GM19452 (cell line): Measurements from ENCODE around the gene GRM4.
"Not testable (repeated sequence)": the region's sequence is repeated elsewhere in the genome, so short reads cannot be mapped to it uniquely, and the experiment has no call there.

Experiments used
- ATAC-seq: cut with Tn5 transposase; IDR thresholded peaks from one replicate; pipeline ENCODE4 v1.9.1; 2021; ENCODE audit not compliant: unreplicated experiment

GRM4 gene

GRCh38 chr6:34146021-34146782 is at the start of gene GRM4:
GRM4 (minus strand) TSS chr6:34146087; CDS start chr6:34133496, 12,591 bp downstream.
- ATAC-seq = no peak

DNA sequence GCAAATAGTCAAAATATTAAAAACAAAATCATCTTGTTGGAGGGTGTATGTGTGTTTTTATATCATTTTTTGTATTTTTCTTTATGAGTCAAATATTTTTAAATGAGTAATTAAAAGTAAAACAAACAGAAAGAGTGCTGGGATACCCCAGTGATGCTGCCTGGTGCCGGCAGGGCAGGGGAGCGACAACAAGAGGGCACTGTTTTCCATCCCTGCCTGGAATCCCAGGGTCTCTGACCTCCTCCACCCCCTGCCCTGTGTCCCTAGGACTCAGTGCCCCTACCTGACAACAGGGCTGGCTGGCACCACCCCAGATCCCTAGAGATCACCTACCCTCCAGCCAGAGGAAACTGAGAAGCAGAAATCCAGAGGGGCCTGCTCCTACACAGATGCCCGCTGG is 48.9 kb upstream of the GRM4 start:
- ATAC-seq = no peak

DNA sequence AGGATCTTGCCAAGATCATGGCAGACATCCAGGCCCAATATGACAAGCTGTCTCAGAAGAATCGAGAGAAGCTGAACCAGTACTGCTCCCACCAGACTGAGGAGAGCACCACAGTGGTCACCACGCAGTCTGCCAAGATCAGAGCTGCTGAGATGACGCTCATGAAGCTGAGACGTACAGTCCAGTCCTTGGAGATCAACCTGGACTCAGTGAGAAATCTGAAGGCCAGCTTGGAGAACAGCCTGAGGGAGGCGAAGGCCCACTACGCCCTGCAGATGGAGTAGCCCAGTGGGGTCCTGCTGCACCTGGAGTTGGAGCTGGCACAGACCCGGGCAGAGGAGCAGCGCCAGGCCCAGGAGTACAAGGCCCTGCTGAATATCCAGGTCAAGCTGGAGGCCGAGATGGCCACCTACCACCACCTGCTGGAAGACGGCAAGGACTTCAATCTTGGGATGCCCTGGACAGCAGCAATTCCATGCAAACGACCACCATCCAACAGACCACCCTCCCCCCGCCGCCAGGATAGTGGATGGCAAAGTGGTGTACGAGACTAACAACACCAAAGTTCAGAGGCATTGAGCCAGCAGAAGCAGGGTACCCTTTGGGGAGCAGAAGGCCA is 44.7 kb upstream of the GRM4 start:
- ATAC-seq = no peak

DNA sequence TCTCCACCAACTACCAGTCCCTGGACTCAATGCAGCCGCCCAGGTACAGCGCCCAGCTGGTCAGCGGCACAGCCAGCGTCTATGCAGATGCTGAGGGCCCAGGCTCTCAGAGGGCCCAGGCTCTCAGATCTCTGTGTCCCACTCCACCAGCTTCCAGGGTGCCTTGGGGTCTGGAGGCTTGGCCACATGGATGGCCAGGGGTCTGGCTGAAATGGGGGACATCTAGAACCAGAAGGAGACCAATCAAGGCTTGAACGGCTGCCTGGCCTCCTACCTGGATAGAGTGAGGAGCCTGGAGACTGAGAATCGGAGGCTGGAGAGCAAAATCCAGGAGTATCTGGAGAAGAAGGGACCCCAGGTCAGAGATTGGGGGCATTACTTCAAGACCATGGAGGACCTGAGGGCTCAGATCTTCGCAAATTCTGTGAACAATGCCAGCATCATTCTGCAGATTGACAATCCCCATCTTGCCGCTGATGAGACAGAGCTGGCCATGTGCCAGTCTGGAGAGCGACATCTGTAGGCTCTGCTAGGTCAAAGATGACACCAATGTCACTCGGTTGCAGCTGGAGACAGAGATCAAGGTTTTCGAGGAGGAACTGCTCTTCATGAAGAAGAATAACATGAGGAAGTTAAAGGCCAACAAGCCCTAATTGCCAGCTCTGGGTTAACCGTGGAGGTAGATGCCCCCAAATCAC is 44.1 kb upstream of the GRM4 start:
- no peak for ATAC-seq

DNA sequence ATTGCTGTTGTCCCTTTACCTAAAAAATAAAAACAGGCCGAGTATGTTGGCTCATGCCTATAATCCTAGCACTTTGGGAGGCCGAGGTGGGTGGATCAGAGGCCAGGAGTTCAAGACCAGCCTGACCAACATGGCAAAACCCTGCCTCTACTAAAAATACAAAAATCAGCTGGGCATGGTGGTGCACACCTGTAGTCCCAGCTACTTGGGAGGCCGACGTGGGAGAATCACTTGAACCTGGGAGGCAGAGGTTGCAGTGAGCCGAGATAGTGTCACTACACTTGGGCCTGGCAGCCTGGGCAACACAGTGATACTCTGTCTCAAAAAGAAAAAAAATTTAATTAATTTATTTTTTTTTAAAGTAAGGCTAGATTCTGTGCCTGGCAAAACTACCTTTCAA is 38.8 kb upstream of the GRM4 start:
- ATAC-seq = not testable (repeated sequence)

DNA sequence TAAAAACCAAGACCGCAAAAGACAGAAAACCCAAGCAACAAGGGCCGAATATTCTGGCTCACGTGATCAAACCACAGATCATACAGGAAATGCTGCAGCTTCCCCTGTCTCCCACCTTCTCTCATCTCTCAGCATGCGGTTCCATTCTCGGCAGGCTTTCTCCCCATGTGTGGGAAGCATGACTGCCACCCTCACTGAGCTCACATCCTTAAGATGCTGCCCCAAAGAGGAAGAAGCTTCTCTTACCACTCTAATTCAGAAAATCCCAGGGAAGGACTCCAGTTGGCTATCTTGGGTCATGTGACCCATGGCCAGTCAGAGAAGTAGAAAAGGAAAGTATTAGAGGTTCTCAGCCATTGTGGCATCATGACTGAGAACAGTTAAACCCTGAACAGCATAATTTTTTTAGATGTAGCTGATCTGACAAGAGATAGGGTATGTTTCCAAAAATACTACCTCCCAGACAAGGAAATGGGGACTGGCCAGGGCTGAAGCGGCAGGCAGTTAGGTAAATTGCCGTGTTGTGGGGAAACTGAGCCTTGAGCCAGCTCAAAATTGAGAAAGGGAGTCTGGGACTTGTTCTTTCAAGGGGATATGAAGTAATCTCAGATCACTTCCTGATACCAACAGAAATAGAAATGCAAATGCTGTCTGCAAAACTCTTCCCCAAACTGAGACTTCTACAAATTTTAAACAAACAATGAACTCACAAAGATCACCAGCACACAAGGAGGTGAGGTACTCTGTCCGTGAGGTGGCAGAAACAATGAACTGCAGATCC is 37.1 kb upstream of the GRM4 start:
- ATAC-seq = no peak

- ATAC-seq = no peak
Observed at GRCh38 chr6:34181908-34182307, 36.0 kb upstream of the GRM4 start.

GRCh38 chr6:34179106-34179720 is 33.3 kb upstream of the GRM4 start:
- ATAC-seq = no peak

DNA sequence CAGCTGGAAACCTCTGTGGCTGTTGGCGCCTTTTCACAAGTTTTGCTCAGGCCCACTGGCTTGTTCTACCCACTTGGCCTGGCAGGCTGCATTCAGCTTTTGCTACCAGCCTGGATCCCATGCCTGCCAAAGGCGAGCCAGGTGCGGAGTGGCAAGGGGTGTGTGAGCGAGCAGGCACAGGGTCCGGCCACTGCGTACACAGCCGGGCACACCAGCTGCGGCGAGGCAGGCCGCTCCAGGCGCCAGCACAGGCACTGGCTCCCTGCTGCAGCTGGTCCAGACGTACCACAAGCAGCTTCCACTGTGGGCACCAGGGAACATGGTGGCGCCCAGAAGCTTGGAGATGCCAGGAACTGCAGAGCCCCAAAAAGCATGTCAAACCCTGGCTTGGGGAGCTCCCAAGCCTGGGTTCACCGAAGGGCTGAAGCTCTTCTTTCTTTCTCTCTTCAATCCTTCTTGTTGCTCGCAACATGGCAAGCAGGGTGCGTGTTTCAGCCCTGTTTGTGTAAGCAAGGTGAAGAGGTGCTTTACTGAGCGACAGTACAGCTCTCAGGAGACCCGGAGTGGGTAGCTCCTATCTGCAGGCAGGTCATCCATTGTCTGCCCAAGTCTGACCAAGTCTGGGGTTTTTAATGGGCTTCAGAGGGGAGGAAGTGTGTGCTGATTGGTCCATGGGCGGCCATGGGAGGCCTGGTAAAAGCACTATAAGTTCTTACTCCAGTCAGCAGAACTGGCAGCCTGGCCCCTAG is 32.6 kb upstream of the GRM4 start:
- ATAC-seq = no peak

- no peak for ATAC-seq
Observed at GRCh38 chr6:34177181-34177591, 31.3 kb upstream of the GRM4 start.

DNA sequence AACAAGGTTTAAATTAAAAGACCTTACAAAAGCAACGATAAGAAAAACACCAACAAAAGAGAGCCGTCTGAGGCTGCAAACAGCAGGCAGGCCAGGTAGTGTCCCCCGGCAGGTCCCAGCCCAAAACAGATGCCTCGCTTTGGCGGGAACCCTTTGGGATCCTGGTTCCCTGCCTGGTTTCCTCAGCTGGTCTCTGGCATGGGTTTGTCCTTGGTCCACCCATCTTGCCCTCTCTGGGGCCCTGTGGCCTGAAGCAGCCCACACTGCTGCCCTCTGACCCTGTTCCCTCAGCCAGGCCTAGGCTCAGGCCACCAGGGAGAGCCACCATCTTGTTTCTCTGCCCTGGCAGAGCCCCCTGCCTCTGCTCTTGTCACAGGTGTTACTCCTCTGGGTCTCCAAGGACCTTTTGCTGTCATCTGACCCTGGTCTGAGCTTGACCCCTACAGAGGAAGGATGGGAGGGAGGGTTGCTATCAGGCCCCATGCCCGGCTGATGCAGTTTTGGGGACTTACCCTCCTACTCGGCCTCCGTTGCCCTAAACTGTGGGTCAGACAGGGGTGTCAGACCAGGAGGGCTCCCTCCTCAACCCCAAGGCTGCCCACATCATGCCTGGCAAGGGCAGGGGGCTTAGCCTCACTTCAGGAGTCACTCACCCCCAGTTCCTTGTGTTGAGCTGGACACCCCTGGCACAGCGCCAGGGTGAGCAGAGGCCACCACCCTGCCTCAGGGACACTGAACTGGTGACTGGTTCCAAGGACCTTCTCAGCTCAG is 30.6 kb upstream of the GRM4 start:
- no peak for ATAC-seq

GRCh38 chr6:34174846-34175399 is 29.0 kb upstream of the GRM4 start:
- no peak for ATAC-seq

GRCh38 chr6:34172961-34173775 is 27.3 kb upstream of the GRM4 start:
- ATAC-seq = no peak

DNA sequence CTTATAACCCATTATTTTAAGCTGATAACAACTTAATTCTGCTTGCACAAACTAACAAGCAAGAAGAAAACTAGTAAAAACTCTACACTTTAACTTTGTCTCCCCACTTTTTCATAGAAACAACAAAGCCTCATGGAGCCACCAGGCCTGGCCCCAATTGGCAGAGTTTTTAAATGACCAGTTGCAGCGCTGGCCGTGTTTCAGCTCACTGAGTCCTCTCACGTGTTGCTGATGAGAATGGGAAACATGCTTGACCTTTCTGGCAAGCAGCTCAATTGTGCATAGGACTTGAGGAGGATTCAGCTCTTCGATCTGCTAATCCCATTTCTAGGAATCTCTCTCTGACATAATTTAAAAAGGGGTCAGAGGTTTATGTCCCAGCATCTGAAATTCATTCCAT is 24.5 kb upstream of the GRM4 start:
- ATAC-seq = no peak

DNA sequence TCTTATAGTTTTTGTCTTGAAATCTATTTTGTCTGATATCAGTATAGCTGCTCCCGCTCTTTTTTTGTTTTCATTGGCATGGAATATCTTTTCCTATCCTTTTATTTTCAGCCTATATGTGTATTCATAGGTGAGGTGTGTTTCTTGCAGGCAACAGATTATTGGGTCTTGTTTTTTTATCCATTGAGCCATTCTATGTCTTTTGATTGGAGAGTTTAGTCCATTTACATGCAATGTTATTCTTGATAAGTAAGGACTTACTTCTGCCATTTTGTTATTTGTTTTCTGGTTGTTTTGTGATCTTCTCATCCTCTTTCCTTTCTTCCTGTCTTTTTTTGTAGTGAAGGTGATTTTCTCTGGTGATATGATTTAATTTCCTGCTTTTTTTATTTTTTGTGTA is 24.0 kb upstream of the GRM4 start:
- ATAC-seq = no peak

DNA sequence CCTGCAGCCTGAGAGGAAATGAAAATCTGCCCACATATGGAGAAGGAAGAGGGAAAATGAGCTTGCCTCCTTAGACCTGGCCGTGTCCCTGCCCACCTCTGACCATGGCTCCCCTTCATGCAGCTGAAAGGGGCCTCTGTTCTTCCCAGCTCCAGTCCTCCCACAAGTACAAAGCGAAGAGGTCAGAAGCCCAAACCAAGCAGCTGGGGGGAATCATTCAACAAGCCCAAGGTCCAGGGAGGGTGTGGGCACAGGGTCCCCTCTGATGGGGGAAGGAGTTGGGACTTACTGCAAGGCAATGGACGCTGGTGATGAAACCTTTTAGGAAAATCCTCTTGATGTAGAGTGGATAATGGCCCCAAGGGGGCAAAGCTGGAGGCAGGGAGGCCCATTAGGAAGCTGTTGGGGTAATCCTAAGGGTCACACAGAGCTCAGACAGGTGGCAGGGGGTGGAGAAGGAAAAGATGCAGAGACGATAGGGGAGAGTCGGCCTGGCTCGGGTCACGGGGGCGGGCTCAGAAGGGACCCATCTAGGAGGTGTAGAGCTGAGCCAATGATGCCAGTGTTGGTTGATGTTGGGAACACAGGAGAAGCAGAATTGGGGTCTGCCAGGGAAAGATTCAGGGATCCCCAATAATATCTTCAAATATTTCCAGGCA is 16.1 kb upstream of the GRM4 start:
- ATAC-seq = no peak

- ATAC-seq = no peak
Observed at GRCh38 chr6:34159844-34160243, 14.0 kb upstream of the GRM4 start.

GRCh38 chr6:34158876-34159275 is 13.0 kb upstream of the GRM4 start:
- no peak for ATAC-seq
